Loucy (cell line): ENCODE measurements around the gene HNRNPDL.
A peak's percentile ranks its signal among the peaks of the same experiment; 100 is the strongest.

Source experiments
- H2AFZ ChIP-seq: fragments of 200-600 bp; sonication (generic); 2 replicates; pipeline ENCODE4 v1.6.0; 2016; ENCODE audit warnings: antibody characterized with exemption, mild to moderate bottlenecking, low read length, moderate library complexity
- H3F3A ChIP-seq: fragments of 200-600 bp; 2 replicates; pipeline ENCODE4 v1.6.0; 2016; ENCODE audit warnings: antibody characterized with exemption, low read depth, mild to moderate bottlenecking
- H3K27me3 ChIP-seq: fragments of 200-600 bp; sonication (generic); 2 replicates; pipeline ENCODE4 v1.6.1; 2014; ENCODE audit warnings: low read length, mild to moderate bottlenecking; ENCODE audit not compliant: insufficient read depth, poor library complexity, severe bottlenecking
- H3K36me3 ChIP-seq: fragments of 200-600 bp; sonication (generic); 2 replicates; pipeline ENCODE4 v1.6.1; 2016; ENCODE audit warnings: low read length; ENCODE audit not compliant: insufficient read depth
- H3K4me1 ChIP-seq: fragments of 200-600 bp; sonication (generic); 2 replicates; pipeline ENCODE4 v1.5.1; 2014; ENCODE audit warnings: low read length, mild to moderate bottlenecking; ENCODE audit not compliant: insufficient read depth, poor library complexity, severe bottlenecking
- H3K4me2 ChIP-seq: fragments of 200-600 bp; sonication (generic); 2 replicates; pipeline ENCODE4 v1.6.0; 2014; ENCODE audit warnings: antibody characterized with exemption, low read length, low read depth, mild to moderate bottlenecking; ENCODE audit not compliant: poor library complexity, severe bottlenecking
- H3K4me3 ChIP-seq: fragments of 200-600 bp; sonication (generic); 2 replicates; pipeline ENCODE4 v1.5.1; 2014; ENCODE audit warnings: low read length, mild to moderate bottlenecking, mixed read lengths; ENCODE audit not compliant: poor library complexity, severe bottlenecking
- H3K79me2 ChIP-seq: fragments of 200-600 bp; sonication (generic); 2 replicates; pipeline ENCODE4 v1.6.1; 2014; ENCODE audit warnings: low read length; ENCODE audit not compliant: insufficient read depth
- H3K9ac ChIP-seq: fragments of 200-600 bp; sonication (generic); 2 replicates; pipeline ENCODE4 v1.6.0; 2014; ENCODE audit warnings: mild to moderate bottlenecking, low read depth, low read length, moderate library complexity; ENCODE audit not compliant: poor library complexity, severe bottlenecking
- H3K9me2 ChIP-seq: fragments of 200-600 bp; sonication (generic); replicated peaks from 2 replicates; pipeline ENCODE4 v1.6.1; 2016; ENCODE audit warnings: low read depth, low read length, mixed read lengths
- H3K9me3 ChIP-seq: fragments of 200-600 bp; sonication (generic); 2 replicates; pipeline ENCODE4 v1.6.1; 2014; ENCODE audit warnings: mild to moderate bottlenecking, antibody characterized with exemption, low read length, low read depth; ENCODE audit not compliant: insufficient read depth
- H4K20me1 ChIP-seq: fragments of 200-600 bp; sonication (generic); 2 replicates; pipeline ENCODE4 v1.6.0; 2014; ENCODE audit warnings: antibody characterized with exemption, low read length, mild to moderate bottlenecking; ENCODE audit not compliant: insufficient read depth, poor library complexity, severe bottlenecking
- CTCF ChIP-seq: fragments of 200-600 bp; sonication (generic); conservative IDR thresholded peaks from 2 replicates; pipeline ENCODE4 v1.5.1; 2014; ENCODE audit warnings: mild to moderate bottlenecking, antibody characterized with exemption, low read length
- EZH2phosphoT487 ChIP-seq: fragments of 200-600 bp; IDR thresholded peaks from 2 replicates; pipeline ENCODE4 v1.6.1; 2018; ENCODE audit warnings: antibody characterized with exemption, mild to moderate bottlenecking, moderate library complexity, borderline replicate concordance

Gene HNRNPDL

GRCh38 chr4:82425478-82425877 is 4.8 kb downstream of the HNRNPDL start:
- Histone ChIP-seq H3K4me3 (peak overlapping the region; percentile 98), H3K79me2 (peaks cover 81% of the 10 kb centered on the region), H3K4me2 (peak overlapping the region; percentile 98), H3K36me3 (peaks cover 64% of the 10 kb centered on the region), H3K9ac (peak overlapping the region; percentile 100), H3K4me1 (peaks cover 42% of the 10 kb centered on the region), H3F3A (peaks cover 32% of the 10 kb centered on the region; the same call in 1 of the 2 replicates), H3K9me2 (no peaks in the 10 kb centered on the region), H3K9me3 (no peaks in the 10 kb centered on the region), H4K20me1 (peaks cover 80% of the 10 kb centered on the region), H3K27me3 (peaks cover 6% of the 10 kb centered on the region), H2AFZ (no peak overlapping the region)
- TF ChIP-seq EZH2phosphoT487 (no peak), CTCF (no peak)

- Histone ChIP-seq H2AFZ (no peak overlapping the region), H3K9me2 (no peaks in the 10 kb centered on the region), H3K4me3 (no peak overlapping the region), H3K36me3 (peaks cover 62% of the 10 kb centered on the region), H3K79me2 (peaks cover 63% of the 10 kb centered on the region), H4K20me1 (peaks cover 72% of the 10 kb centered on the region), H3K9ac (no peak overlapping the region), H3K4me2 (no peak overlapping the region), H3F3A (peaks cover 32% of the 10 kb centered on the region; the same call in 1 of the 2 replicates), H3K4me1 (peaks cover 43% of the 10 kb centered on the region), H3K9me3 (no peaks in the 10 kb centered on the region), H3K27me3 (no peaks in the 10 kb centered on the region)
- TF ChIP-seq CTCF = no peak
These were observed 6.8 kb downstream of the HNRNPDL start for GRCh38 chr4:82423245-82424054.

DNA sequence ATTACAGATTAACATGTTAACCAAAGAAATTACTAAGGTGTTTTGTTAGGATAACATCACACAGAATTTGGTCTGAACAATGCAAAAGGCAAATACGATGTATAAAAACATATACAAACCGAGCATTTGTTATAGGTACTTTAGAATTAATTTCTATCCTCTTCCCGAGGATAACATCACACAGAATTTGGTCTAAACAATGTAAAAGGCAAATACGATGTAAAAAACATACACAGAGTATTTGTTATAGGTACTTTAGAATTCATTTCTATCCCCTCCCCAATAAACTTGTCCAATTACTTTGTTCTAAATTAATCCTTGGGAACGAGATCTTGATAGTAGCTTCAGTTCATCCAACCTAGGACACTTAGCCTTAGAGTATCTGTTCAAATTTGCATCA is 7.6 kb downstream of the HNRNPDL start:
- Histone ChIP-seq H3K27me3 (no peaks in the 10 kb centered on the region), H3K79me2 (peaks cover 55% of the 10 kb centered on the region), H3F3A (peaks cover 32% of the 10 kb centered on the region; the same call in 1 of the 2 replicates), H4K20me1 (peaks cover 63% of the 10 kb centered on the region), H3K36me3 (peaks cover 56% of the 10 kb centered on the region), H3K9me2 (no peaks in the 10 kb centered on the region), H3K9me3 (no peaks in the 10 kb centered on the region), H3K4me1 (peaks cover 35% of the 10 kb centered on the region), H3K4me3 (no peak overlapping the region), H2AFZ (no peak overlapping the region), H3K9ac (no peak overlapping the region), H3K4me2 (no peak overlapping the region)
- TF ChIP-seq CTCF (no peak), EZH2phosphoT487 (no peak)
